ENCODE results near the gene LTB4R2. TPM values are rescaled to one million over a fixed set of nuclear protein-coding genes. Genes with fewer than 3 reads are reported as not detected.

Gene LTB4R2
- total RNA-seq, 1 experiment from 2014 or later, result 8.6 TPM

- DNase-seq (ENCODE audit: extremely low read depth, low read depth), result no peak
Measured at GRCh38 chr14:24274101-24274543, 35.8 kb upstream of the LTB4R2 start.

GRCh38 chr14:24277071-24277470 is 32.9 kb upstream of the LTB4R2 start:
- DNase-seq (ENCODE audit: extremely low read depth, low read depth), result no peak

- DNase-seq (ENCODE audit: extremely low read depth, low read depth), result no peak
Measured at GRCh38 chr14:24277606-24278321, 32.2 kb upstream of the LTB4R2 start.

DNA sequence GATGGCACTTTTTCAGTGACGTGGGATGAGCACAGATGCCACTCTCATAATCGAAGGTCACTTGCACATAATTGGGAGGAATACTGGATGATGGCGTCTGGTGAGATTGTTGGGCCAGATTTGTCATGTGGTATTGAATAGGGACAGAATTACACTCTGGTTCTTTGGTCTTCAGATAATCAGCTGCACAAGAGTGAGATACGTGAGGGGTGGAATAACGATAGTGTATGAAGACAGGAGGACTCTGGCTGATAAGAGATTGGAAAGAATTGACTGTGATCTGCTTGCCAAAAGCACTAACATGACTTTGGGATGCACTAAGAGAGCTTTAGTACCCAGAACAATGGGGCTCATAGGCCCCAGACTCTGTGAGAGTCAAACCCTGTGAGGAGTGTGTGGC is 31.5 kb upstream of the LTB4R2 start:
- no peak for DNase-seq (ENCODE audit: extremely low read depth, low read depth)

- no peak for DNase-seq (ENCODE audit: extremely low read depth, low read depth)
Measured at GRCh38 chr14:24279301-24280186, 30.4 kb upstream of the LTB4R2 start.

GRCh38 chr14:24280797-24281460 is 29.0 kb upstream of the LTB4R2 start:
- DNase-seq (ENCODE audit: extremely low read depth, low read depth), result no peak

DNA sequence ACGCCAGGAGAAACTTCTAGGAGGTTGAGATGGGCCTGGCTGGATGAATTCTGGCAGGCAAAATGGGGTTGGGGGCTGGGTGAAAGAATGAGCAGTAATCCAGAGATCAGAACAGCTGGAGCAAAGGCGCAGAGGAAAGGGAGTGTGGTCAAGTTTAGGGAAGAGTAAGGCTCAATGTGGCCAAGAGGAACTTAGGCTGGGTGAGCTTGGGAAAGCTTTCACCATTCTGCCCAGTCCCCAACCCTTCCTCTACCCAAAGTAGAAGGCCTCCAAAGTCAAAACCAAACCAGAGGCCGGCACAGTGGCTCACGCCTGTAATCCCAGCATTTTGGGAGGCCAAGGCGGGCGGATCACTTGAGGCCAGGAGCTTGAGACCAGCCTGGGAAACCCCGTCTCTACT is 28.3 kb upstream of the LTB4R2 start:
- DNase-seq (ENCODE audit: extremely low read depth, low read depth), result no peak

DNA sequence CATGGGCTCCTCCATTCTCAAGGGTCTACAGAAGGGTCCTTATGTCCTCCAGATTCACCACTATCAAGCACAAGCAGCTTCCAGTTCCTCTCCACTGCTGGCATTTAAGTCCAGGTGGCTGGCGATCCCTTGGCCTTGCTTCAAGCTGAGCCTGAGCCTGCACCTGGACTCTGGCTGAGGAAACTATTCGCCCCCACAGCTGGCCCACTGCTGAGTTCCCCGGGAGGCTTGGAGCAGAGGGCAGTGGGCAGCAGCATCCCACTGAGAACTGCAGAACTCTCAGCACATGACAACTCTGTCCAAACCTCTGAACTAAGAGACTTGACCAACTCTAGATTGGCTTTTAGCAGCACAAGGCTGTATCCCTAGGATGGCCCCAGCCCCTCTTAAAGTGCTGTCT is 27.2 kb upstream of the LTB4R2 start:
- no peak for DNase-seq (ENCODE audit: extremely low read depth, low read depth)

GRCh38 chr14:24283796-24284460 is 26.0 kb upstream of the LTB4R2 start:
- no peak for DNase-seq (ENCODE audit: extremely low read depth, low read depth)

- no peak for DNase-seq (ENCODE audit: extremely low read depth, low read depth)
Measured at GRCh38 chr14:24284501-24285035, 25.4 kb upstream of the LTB4R2 start.

- DNase-seq (ENCODE audit: extremely low read depth, low read depth), result no peak
Measured at GRCh38 chr14:24285351-24285750, 24.6 kb upstream of the LTB4R2 start.

DNA sequence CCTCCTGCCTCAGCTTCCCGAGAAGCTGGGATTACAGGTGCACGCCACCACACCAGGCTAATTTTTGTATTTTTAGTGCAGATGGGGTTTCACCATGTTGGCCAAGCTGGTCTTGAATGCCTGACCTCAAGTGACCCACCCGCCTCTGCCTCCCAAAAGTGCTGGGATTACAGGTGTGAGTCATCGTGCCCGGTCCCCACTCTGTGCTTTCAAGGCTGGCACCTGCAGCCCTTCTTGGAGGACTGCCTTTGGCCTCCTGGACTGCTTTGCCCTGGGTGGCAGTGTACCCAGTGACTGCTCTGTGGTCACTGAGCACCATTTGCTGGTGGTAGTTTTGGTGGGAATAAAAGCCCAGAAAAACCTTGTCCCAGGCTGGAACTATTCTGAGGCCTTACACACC is 22.9 kb upstream of the LTB4R2 start:
- DNase-seq (ENCODE audit: extremely low read depth, low read depth), result no peak

DNA sequence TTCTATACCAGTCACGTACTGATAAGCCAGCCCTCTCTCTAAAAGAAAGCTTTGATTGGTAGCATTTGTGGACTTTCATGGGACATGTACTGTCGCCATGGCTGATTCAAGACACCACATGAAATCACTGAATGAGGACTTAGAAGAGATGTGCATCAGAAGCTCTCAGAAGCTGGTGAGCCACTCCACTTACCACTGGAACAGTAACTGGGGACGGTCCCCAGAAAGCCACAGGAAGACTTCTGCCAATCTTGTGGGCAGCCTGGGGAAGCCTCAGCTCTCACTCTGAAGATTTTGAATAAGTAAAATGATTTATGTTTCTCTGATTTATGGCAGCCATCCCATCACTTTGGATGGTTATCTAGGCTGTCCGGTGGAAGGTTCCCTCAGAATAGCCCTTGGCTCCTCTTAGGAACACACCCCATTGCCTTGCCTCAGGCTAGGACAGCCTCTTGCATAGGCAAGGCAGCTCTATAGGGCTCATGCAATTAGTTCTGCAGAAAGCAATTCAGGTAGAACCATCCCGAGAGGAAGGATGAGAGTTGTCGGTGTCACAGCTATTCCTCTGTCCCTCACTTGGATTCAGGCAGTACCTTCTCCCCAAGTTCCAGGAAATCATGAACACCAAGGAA is 20.2 kb upstream of the LTB4R2 start:
- no peak for DNase-seq (ENCODE audit: extremely low read depth, low read depth)

DNA sequence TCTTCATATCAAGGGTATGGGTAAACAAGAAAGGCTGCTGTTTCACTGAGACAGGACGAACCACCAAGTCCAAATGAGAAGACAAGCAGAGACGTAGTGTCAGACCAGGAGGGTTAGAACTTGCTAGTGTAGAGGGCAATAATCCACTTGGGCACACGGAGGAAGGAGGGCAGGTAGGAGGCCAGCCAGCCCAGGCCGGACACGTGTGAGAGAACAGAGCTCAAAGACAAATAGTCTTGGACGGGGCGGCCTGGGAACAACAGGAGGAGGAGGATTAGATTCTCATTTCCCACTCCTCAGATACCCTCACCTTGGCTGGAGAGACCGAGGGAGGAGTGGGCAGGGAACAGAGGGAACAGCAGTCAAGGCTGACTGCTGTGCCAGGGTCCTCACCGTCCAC is 19.2 kb upstream of the LTB4R2 start:
- no peak for DNase-seq (ENCODE audit: extremely low read depth, low read depth)

- no peak for DNase-seq (ENCODE audit: extremely low read depth, low read depth)
Measured at GRCh38 chr14:24291446-24292117, 18.4 kb upstream of the LTB4R2 start.

GRCh38 chr14:24292118-24292807 is 17.7 kb upstream of the LTB4R2 start:
- no peak for DNase-seq (ENCODE audit: extremely low read depth, low read depth)

DNA sequence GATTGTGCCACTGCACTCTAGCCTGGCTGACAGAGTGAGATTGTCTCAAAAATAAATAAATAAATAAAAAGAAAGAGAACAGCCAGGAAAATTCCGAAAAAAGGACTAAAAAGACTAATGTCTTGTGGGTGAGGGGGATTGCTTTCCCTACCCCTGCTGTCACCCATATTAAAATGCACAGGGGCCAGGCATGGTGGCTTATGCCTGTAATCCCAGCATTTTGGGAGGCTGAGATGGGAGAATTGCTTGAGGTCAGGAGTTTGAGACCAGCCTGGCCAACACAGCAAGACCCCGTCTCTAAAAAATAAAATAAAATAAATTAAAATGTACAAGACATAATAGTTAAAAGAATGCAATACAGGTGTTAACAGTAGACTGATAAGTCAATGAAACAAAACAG is 16.4 kb upstream of the LTB4R2 start:
- DNase-seq (ENCODE audit: extremely low read depth, low read depth), result no peak

GRCh38 chr14:24296341-24297157 is 13.4 kb upstream of the LTB4R2 start:
- DNase-seq (ENCODE audit: extremely low read depth, low read depth), result peak; percentile 84
